PFSK-1 (cell line): ENCODE data around the gene MPP2.

ENCODE experiments used
- FOXP2 ChIP-seq: optimal IDR thresholded peaks from 2 replicates; pipeline ENCODE3; 2011; ENCODE audit warnings: borderline replicate concordance, control low read depth, inconsistent platforms; ENCODE audit not compliant: insufficient read depth; ENCODE audit errors: extremely low read length, extremely low read depth
- POLR2AphosphoS5 ChIP-seq: IDR thresholded peaks from 2 replicates; pipeline ENCODE4 v1.6.1; 2012; ENCODE audit warnings: low read depth, mild to moderate bottlenecking, control low read depth, low read length, moderate library complexity
- REST ChIP-seq, 2 experiments: IDR thresholded peaks; 2 replicates each; pipeline versions ENCODE4 v1.6.1 to v1.8.0; 2011 to 2012; ENCODE audit warnings: low read depth in 2 of 2, low read length in 2 of 2, control low read depth in 1 of 2, inconsistent platforms in 1 of 2, mild to moderate bottlenecking in 1 of 2, moderate library complexity in 1 of 2; ENCODE audit not compliant: insufficient read depth in 1 of 2
- SIN3A ChIP-seq: IDR thresholded peaks from 2 replicates; pipeline ENCODE4 v1.6.1; 2012; ENCODE audit warnings: mild to moderate bottlenecking, low read length, moderate library complexity, borderline replicate concordance; ENCODE audit not compliant: insufficient read depth
- TAF1 ChIP-seq: IDR thresholded peaks from 2 replicates; pipeline ENCODE4 v1.6.1; 2012; ENCODE audit warnings: low read length, control low read depth, borderline replicate concordance; ENCODE audit not compliant: insufficient read depth

Gene MPP2

GRCh38 chr17:43942051-43942685 lies 34.8 kb upstream of the MPP2 start, which contains the start of gene PPY:
TSS of gene PPY (minus strand) at chr17:43942476. CDS start at chr17:43941654, 822 bp downstream.
- TF ChIP-seq TAF1, result no peak
- no peak for TF ChIP-seq SIN3A
- no peak for TF ChIP-seq FOXP2
- TF ChIP-seq REST (IDR thresholded peaks at IDR 0.05; ENCODE audit: insufficient read depth in 1 of 2, low read depth in 2 of 2, low read length in 2 of 2), result no peak
- TF ChIP-seq POLR2AphosphoS5, result no peak

- TF ChIP-seq REST (IDR thresholded peaks at IDR 0.05; ENCODE audit: insufficient read depth in 1 of 2, low read depth in 2 of 2, low read length in 2 of 2) (no peak), TAF1 (no peak), SIN3A (no peak), POLR2AphosphoS5 (no peak), FOXP2 (no peak)
Measured at GRCh38 chr17:43940630-43941029, 33.3 kb upstream of the MPP2 start.

GRCh38 chr17:43939886-43940285 lies 32.5 kb upstream of the MPP2 start:
- no peak for TF ChIP-seq REST (IDR thresholded peaks at IDR 0.05; ENCODE audit: insufficient read depth in 1 of 2, low read depth in 2 of 2, low read length in 2 of 2)
- no peak for TF ChIP-seq TAF1
- TF ChIP-seq SIN3A, result no peak
- no peak for TF ChIP-seq POLR2AphosphoS5
- TF ChIP-seq FOXP2, result no peak

GRCh38 chr17:43938838-43939182 lies 31.5 kb upstream of the MPP2 start:
- TF ChIP-seq REST (IDR thresholded peaks at IDR 0.05; ENCODE audit: insufficient read depth in 1 of 2, low read depth in 2 of 2, low read length in 2 of 2) (no peak), FOXP2 (no peak), POLR2AphosphoS5 (no peak), SIN3A (no peak), TAF1 (no peak)

GRCh38 chr17:43936434-43936833 lies 29.1 kb upstream of the MPP2 start:
- TF ChIP-seq REST (IDR thresholded peaks at IDR 0.05; ENCODE audit: insufficient read depth in 1 of 2, low read depth in 2 of 2, low read length in 2 of 2) (no peak), SIN3A (no peak), FOXP2 (no peak), POLR2AphosphoS5 (no peak), TAF1 (no peak)
